GM19025 (cell line): ENCODE results near the gene HOXB4.

ENCODE experiments used
- ATAC-seq: cut with Tn5 transposase; IDR thresholded peaks from one replicate; pipeline ENCODE4 v1.9.1; 2021; ENCODE audit warnings: mild to moderate bottlenecking, low read depth, moderate library complexity; ENCODE audit not compliant: unreplicated experiment

The HOXB4 gene

DNA sequence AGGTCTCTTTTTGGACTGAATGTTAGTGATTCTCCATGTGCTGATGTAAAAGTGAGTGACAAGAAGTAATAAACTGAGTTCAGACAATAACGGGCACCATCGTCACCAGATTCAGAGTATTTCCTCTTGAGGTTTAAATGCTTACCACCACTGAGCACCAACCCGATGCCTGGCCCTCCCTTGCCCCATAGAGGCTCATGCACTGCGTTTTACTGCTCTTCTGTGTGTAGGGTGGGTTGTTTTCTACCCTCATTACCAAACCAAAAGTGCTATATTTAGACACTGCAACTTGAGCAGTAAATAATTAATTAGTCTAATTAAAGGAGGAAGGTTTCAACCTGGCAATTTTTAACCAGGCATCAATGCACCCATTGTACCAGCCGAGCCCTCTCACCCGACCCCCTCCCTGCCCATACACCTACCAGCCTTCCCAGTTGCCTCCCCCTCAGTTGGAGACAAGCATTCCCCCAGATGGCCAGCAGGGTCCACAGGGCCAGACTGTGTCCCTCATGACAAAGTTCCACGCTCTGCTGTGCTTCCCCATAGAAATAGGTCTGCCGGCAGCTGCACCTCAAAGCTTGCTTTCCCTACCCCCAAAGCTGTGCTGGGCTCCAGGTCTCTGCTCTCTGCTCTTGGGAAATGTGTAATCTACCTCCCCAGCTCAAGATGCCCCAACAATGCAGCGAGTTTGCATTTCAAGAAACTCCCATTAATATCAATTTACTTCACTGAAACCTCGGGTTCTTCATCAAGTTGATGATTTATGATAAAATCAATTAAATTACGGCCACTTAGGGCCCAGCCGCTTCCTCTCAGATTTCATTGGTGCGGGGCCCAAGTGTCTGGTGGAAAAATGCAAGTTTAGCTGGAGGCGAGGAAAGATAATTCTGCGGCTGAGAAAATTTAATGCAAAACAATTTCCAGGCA is 16.0 kb downstream of the HOXB4 start:
- peak; percentile 83 for ATAC-seq

DNA sequence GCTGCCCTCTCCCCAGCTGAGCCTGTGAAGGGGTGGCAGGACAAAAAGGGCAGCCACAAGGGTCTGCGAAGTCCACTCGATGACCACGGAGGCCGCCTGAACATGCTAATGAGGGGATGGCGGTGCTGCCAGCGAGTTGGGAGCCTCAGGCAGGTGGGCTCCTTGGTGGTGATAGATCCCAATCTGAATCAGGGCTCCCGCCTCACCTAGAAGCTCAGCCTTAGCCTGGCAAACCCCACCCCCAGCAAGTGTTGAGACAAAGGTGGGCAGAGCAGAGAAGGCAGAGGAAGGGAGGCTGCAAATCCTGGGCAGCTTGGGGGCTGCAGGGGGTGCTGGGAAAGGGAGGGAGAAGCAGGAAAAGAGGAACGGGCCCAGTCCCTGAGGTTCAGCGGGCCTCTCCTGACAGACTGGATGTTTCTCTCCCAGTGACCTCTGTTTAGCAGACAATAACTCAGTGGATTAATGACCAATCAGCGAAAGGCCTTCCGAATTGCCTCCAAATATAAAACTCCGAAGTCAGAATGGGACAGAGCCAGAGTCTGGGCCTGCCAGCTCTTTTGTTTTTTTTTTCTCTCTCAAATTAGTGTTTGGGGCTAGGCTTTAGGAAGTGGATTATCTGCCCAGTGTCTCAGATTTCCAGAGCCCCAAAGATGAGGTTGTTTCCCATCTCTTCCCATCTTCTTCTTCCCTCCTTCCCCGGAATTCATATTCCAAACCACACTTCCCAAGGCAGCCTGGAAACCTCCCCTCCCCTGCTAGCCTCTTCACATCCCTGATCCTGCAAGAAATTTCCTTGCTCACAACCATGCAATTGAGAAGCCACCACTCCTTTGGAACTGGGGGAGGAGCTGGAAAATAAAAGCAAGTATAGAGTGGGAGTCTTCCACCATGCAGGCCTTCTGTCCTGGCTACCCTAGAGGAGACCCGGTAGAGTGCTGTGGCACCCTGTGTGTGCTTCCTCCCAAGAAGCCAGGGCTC is 18.0 kb downstream of the HOXB4 start:
- ATAC-seq, result no peak

GRCh38 chr17:48559122-48559839 is 18.9 kb downstream of the HOXB4 start:
- no peak for ATAC-seq

GRCh38 chr17:48558831-48559121 is 19.4 kb downstream of the HOXB4 start:
- ATAC-seq, result no peak

- no peak for ATAC-seq
Measured at GRCh38 chr17:48558057-48558830, 19.9 kb downstream of the HOXB4 start.

- ATAC-seq, result no peak
Measured at GRCh38 chr17:48556576-48557401, 21.4 kb downstream of the HOXB4 start.

DNA sequence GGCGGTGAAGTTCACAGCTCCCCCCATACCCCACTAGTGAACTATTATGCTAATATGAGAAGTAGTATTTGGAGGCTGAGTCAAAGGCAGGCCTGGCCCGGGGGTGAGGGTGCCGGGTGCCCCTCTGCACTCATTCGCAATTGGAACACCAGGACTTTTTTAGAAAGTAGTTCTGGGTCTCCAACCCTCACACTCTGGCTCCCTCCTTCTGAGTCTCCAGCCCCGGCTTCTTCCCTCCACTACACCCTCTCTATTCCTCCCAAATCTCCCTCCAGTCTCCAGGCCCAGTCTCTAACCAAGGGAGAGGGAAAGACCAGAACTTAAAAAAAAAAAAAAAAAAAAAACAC is 21.9 kb downstream of the HOXB4 start:
- no peak for ATAC-seq

DNA sequence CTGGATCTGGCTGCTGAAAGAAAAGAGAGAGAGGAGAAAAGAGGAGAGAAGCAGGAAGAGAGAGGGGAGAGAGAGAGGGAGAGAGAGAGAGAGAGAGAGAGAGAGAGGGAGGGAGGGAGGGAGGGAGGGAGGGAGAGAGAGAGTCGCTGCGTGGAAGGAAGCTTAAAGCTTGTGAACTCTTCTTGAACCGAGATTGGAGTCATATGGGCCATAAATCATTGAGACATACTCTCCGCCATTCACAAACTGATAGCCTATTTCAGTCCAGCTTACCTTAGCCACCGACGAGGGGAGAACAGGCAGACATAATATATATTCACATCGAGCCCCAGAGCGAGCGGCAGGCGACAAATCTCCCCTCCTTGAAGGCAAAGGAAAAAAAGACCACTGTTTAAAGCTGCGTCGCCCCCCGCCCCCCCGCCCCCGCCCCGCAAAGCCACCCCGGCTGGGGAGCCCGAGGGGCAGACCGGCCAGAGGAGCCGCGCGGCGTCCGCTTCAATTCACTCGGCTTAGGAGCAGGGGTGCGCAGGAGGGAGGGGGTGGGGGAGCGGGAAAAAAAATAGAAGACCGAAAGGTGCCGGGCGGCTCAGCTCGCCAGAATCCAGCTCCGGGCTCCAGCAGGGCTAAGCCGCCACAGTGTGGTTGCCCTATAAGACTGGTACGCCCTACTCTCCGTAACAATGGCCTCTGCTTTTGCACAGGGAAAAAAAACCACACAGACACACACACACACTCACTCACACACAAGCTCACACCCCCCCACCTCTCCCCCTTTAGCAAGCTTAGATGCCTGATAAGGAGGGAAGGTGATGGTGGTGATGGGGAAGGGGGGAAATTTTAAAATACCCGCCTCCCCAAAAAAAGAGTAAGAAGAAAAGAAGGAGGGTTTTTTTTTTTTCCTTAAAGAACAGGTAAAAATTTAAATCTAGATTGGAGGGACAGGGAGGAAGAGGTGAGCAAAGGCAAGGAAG is 22.6 kb downstream of the HOXB4 start:
- ATAC-seq, result no peak

DNA sequence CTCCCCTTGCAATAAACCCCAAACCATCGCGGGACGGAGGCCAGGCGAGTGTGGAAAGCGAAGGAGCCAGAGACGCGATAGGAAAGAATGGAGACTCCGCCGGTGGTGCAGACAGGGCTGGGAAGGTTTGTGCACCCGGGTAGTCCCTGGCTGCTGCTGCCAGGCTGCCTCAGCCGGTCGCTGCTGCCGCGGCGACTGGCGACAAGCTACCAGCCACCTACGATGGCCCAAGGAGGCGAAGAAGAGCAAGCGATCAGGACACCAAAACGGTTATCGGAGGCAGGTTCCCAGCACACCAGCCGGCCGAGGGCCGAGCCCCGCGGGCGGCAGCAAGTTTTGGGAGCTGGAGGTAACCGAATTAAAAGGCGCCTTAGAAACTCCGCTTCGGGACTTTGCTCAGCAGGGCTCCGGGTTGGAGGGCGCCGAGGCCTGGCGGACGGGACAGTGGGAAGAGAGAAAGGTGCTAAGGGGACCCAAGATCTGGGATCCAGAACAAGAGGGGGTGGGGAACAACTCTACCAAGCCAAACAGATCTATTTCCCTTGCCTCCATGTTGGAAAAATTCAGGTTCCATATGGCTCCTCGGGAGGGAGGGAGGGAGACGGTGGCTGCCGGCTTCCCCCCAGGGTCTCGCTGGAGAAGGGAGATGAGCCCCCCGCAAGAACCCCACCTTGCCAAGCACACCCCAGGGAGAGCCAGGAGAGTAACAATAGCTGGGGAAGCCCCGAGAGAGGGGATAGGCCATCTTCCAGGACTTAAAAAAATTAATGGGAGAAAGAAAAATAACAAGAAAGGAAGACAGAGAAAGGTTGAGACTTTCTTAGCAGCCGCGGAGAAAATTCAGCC is 23.5 kb downstream of the HOXB4 start:
- ATAC-seq, result no peak

DNA sequence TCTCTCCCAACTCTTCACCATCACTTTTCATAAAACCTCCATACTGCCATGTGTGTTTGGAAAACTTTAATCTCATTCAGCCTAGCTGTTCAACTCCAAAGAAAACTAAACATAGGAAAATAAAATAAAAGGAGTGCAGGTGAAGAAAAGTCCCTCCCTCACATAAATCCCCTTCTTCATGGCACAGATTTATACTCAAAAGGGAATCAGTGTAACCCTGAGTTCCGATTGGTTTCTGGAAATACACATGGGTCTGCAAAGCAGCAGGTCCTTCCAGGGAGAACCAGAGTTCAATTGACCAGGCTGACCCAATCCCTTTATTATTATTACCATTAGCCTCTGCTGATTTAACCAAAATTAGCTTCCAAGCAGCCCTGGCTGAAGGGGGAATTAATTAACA is 24.3 kb downstream of the HOXB4 start:
- no peak for ATAC-seq

DNA sequence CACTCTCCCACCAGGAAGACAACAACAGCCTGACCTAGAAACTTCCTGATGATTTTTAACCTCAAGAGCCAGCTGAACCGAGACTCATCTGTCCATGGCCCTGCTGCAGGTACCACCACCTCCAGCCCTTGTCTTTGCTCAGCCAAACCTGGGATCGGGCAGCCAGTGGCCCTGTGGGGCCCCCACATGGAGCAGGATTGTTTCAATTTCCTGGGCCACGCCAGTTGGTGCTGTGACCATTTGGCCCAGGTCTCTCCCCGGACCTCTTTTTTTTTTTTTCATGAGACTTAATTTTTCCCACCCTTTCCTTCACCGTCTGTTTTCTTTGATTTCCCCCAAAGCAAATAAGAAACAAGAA is 25.0 kb downstream of the HOXB4 start:
- ATAC-seq, result no peak

DNA sequence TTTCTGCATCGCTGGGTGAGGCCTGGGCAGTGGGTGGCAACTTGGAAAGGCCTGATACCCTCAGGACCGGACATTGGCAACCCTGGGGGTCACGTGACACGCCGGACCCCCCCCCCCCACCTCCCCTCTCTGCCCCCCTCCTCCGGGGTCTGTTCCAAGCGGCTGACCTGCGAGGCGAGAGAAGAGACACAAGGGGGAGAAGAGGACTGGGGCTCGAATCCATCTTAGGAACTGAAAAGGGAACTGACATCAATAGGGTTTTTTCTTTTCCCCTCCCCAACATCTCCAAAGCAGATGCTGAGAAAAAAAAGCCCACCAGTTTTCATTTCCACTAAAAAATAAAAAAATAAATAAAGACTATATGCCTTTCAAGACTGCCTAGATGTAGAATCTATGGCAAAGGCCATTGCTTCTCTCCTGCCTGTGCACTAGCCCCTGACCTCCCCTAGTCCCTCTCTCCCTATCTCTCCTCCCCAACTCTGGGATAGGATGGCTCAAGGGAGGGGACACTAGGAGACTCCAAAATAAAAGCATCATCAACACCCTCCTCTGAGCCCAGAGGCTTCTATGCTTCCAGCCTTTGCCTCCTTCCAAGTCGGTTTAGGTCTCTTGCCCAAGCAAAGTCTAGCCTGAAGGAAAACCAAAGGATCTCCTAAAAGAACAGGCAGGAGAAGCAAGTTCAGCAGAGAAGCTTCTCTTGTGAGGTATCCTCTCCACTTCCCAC is 25.5 kb downstream of the HOXB4 start:
- no peak for ATAC-seq

GRCh38 chr17:48551596-48552465 is 26.3 kb downstream of the HOXB4 start:
- no peak for ATAC-seq

DNA sequence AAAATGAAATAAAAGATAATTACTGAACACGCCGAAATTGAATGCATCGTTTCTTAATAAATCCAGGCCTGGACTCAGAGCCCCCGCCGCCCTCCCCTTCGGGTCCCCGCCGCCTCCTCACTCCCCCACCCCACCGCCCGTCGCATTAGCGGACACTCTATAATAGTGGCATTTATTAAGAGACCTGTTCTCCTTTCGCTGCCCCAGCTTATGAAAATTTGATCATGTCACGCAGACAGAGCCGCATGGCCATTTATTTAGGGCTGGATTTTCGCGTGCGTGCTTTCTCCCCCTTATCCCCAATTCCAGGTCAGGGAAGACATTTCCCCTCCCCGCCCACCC is 27.0 kb downstream of the HOXB4 start:
- no peak for ATAC-seq

DNA sequence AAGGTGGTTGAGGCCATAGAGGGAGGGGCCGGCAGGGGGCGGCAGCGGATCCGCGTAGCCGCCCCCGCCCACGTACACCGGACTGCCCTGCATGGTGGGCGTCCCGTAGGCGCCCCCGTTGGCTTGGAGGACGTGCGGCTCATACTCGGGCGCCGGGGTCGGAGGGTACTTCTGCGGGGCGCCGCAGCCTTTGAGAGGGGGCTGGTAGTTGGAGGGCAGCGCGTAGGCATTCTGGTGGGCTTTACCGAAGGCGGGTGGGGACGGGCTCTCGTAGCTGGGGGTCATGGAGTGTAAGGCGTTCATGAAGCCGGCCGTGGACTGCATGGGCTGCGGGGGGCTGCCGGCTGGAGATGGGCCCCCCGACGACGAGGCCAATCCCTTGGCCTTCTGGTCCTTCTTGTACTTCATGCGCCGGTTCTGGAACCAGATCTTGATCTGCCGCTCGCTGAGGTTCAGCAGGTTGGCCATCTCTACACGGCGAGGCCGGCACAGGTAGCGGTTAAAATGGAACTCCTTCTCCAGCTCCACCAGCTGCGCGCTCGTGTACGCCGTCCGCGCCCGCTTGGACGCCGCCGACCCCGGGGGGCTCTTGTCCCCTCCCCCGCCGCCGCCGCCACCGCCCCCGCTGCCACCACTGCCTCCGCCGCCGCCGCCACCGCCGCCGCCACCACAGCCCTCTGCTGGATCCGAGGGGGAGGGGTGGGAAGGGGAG is 27.5 kb downstream of the HOXB4 start:
- ATAC-seq, result no peak
